Activated CD8-positive, alpha-beta T cell treated with anti-CD3 and anti-CD28 coated beads for 36 hours (primary cell): ENCODE measurements around the gene GSE1. TPM values are rescaled to one million over a fixed set of nuclear protein-coding genes. Genes with fewer than 3 reads are reported as not detected.

Experiments used
- ATAC-seq: fragments of 200-7000 bp; cut with Tn5 transposase; one replicate; pipeline ENCODE4 v1.10.0; 2021; ENCODE audit warnings: mild to moderate bottlenecking, moderate library complexity
- CTCF ChIA-PET: fragments of 350-600 bp; sonication (Branson Sonifier 250); formaldehyde crosslinking; loops from one replicate; lab custom pipeline; 2021; ENCODE audit warnings: antibody characterized with exemption; lab: Charles Lee
- POLR2A ChIA-PET: fragments of 350-600 bp; sonication (Branson Sonifier 250); formaldehyde crosslinking; loops from one replicate; lab custom pipeline; 2021; ENCODE audit warnings: antibody characterized with exemption; lab: Charles Lee
- DNase-seq: peaks from one replicate; pipeline ENCODE4 v3.0.0-alpha.2; 2020
- H3K27ac Mint-ChIP-seq: one replicate; pipeline ENCODE4 v1.8.0; 2021; ENCODE audit warnings: mild to moderate bottlenecking, mixed read lengths
- H3K27me3 Mint-ChIP-seq: one replicate; pipeline ENCODE4 v1.8.0; 2021; ENCODE audit warnings: mixed read lengths
- H3K36me3 Mint-ChIP-seq: one replicate; pipeline ENCODE4 v1.8.0; 2021; ENCODE audit warnings: low read depth, mixed read lengths
- H3K4me1 Mint-ChIP-seq: one replicate; pipeline ENCODE4 v1.8.0; 2021; ENCODE audit warnings: low read depth, mixed read lengths
- H3K4me3 Mint-ChIP-seq: one replicate; pipeline ENCODE4 v1.8.0; 2021; ENCODE audit warnings: mild to moderate bottlenecking, moderate library complexity, mixed read lengths
- H3K9me3 Mint-ChIP-seq: one replicate; pipeline ENCODE4 v1.8.0; 2021; ENCODE audit warnings: mixed read lengths
- intact Hi-C: fragments of 100-400 bp; cut with micrococcal nuclease; formaldehyde crosslinking; loops from one replicate; pipeline ENCODE4 v1.10.0; 2022
- total RNA-seq, 2 experiments: library from RNA; stranded (reverse); gene quantifications; one replicate each; pipeline ENCODE4 v1.2.3, GENCODE V29; 2021
- TF ChIP-seq, protein P1 (sequence below): fragments of 200-600 bp; IDR thresholded peaks from one replicate; pipeline ENCODE4 v1.8.0; 2022; ENCODE audit warnings: antibody characterized with exemption, mild to moderate bottlenecking

GSE1 gene
- total RNA-seq, 2 experiments from 2014 or later: 33.6 to 34.5 TPM

DNA sequence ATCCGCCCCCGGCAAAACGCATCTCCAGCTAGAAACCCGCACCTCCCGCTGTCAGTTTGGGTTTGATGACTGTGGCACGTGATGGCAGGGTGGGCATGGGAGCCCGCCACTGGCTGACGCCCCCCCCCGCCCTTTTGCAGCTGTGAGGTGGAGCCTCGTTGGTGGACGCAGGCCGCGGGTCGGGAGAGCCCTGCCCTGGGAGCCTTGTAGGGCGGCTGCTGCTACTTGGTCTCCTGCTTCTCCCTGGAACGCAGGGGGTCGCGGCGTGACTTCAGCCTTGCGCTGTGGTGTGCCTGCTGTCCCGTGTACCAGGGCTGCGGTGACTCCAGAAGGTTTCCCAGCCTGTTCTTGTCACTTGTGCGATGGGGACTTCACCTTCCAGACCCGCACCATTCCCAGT lies 28.2 kb downstream of the GSE1 start:
- ChIA-PET POLR2A (interaction anchor here (0.6 kb wide), 1 partner anchor 337 kb away, joined by 3 read pairs; no protein-coding TSS in a partner anchor), CTCF (no interaction called here)
- Mint-ChIP-seq H3K27me3 (no peaks in the 10 kb centered on the region), H3K36me3 (no peaks in the 10 kb centered on the region), H3K4me1 (peaks cover 14% of the 10 kb centered on the region), H3K4me3 (no peak overlapping the region), H3K9me3 (no peaks in the 10 kb centered on the region), H3K27ac (no peak overlapping the region)
- intact Hi-C loops: no loop called here
- TF ChIP-seq, protein P1, sequence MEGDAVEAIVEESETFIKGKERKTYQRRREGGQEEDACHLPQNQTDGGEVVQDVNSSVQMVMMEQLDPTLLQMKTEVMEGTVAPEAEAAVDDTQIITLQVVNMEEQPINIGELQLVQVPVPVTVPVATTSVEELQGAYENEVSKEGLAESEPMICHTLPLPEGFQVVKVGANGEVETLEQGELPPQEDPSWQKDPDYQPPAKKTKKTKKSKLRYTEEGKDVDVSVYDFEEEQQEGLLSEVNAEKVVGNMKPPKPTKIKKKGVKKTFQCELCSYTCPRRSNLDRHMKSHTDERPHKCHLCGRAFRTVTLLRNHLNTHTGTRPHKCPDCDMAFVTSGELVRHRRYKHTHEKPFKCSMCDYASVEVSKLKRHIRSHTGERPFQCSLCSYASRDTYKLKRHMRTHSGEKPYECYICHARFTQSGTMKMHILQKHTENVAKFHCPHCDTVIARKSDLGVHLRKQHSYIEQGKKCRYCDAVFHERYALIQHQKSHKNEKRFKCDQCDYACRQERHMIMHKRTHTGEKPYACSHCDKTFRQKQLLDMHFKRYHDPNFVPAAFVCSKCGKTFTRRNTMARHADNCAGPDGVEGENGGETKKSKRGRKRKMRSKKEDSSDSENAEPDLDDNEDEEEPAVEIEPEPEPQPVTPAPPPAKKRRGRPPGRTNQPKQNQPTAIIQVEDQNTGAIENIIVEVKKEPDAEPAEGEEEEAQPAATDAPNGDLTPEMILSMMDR: no peak
- no peak for ATAC-seq
- no peak for DNase-seq

DNA sequence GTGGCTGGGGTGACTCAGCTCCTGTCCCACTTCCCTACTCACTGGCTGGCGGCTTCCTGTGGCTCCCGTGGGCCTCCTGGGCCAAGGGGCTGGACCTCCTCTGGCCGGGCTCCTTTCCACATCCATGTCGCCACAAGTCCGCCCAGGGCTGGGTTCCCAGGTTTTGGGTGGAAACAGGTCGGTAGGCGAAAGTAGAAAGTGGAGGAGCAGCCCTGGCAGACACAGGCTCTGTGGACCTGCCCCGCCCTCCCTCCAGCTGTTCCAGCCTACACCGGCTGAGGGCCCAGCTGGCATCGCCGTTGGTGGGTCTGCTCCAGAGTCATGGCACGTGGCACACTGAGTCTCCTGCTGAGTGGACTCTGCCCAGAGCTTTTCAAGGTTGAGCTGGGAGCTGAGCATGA lies 28.7 kb downstream of the GSE1 start:
- intact Hi-C loops: no loop called here
- ChIA-PET CTCF (no interaction called here), POLR2A (interaction anchor here (0.6 kb wide), 1 partner anchor 336 kb away, joined by 3 read pairs; no protein-coding TSS in a partner anchor)
- TF ChIP-seq, protein P1: no peak
- peaks cover 14% of the 10 kb centered on the region for H3K4me1 Mint-ChIP-seq
- H3K27me3 Mint-ChIP-seq: no peaks in the 10 kb centered on the region
- ATAC-seq: no peak
- H3K4me3 Mint-ChIP-seq: no peak overlapping the region
- no peaks in the 10 kb centered on the region for H3K36me3 Mint-ChIP-seq
- DNase-seq: no peak
- H3K27ac Mint-ChIP-seq: no peak overlapping the region
- no peaks in the 10 kb centered on the region for H3K9me3 Mint-ChIP-seq

- ChIA-PET CTCF (interaction anchor here (1.3 kb wide), 1 partner anchor 27 kb away, joined by 7 read pairs; no protein-coding TSS in a partner anchor), POLR2A (no interaction called here)
- Mint-ChIP-seq H3K4me3 (no peak overlapping the region), H3K9me3 (no peaks in the 10 kb centered on the region), H3K4me1 (peaks cover 14% of the 10 kb centered on the region), H3K27me3 (no peaks in the 10 kb centered on the region), H3K36me3 (no peaks in the 10 kb centered on the region), H3K27ac (no peak overlapping the region)
- DNase-seq (no peak), ATAC-seq (no peak)
- intact Hi-C loops: no loop called here
- TF ChIP-seq, protein P1: no peak
Measured at GRCh38 chr16:85642762-85643358, 29.7 kb downstream of the GSE1 start.

DNA sequence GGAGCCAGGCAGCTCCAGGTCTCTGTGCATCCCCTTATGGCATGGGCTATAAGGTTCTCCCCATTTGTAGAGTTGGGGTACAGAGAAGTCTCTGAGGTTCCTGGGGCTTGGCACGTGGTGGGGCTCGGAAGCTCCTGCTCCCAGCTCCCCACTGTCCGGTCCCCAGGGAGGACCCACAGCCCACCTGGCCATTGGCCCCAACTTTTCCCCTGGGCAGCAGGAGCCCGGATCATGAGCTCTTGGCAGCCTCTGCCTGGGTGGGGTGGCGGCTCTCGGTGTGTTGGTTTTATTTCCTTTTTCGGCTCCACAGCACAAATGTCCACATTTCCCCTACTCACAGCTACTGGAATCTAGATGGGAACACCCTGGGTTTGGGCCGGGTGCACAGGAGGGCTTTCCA lies 30.5 kb downstream of the GSE1 start:
- POLR2A ChIA-PET: no interaction called here
- CTCF ChIA-PET: interaction anchor here (1.2 to 1.3 kb wide), 2 partner anchors 28 to 153 kb away, joined by 3 to 7 read pairs; no protein-coding TSS in a partner anchor
- intact Hi-C loops: no loop called here
- Mint-ChIP-seq H3K36me3 (no peaks in the 10 kb centered on the region), H3K9me3 (no peaks in the 10 kb centered on the region), H3K4me3 (no peak overlapping the region), H3K27me3 (no peaks in the 10 kb centered on the region), H3K4me1 (peaks cover 14% of the 10 kb centered on the region), H3K27ac (no peak overlapping the region)
- ATAC-seq (no peak), DNase-seq (no peak)
- TF ChIP-seq, protein P1: no peak

DNA sequence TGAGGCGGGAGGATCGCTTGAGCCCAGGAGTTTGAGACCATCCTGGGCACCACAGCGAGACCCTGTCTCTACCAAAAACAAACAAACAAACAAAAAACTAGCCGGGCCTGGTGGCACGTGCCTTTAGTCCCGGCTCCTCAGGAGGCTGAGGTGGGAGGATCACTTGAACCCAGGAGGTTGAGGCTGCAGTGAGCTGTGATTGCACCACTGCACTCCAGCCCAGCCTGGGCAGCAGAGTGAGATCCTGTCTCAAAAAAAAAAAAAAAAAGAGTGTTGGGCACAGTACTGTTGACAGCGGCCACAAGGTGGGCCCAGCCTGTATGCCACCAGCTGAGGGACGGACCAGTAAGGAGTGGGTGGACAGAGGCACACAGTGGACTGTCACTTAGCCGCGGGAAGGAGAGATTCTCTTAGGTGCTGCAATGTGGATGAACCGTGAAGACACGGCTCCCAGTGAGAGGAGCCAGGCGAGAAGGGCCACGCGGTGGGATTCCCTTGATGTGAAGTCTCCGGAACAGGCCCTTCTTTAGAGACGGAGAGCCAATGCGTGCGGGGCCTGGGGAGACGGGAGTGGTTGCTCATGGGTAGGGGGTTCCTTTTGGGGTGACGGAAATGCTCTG lies 31.1 kb downstream of the GSE1 start:
- ChIA-PET CTCF (interaction anchor here (1.2 to 1.3 kb wide), 2 partner anchors 28 to 153 kb away, joined by 3 to 7 read pairs; no protein-coding TSS in a partner anchor), POLR2A (no interaction called here)
- Mint-ChIP-seq H3K27me3 (no peaks in the 10 kb centered on the region), H3K27ac (no peak overlapping the region), H3K4me1 (peaks cover 19% of the 10 kb centered on the region), H3K9me3 (no peaks in the 10 kb centered on the region), H3K4me3 (no peak overlapping the region), H3K36me3 (no peaks in the 10 kb centered on the region)
- ATAC-seq (no peak), DNase-seq (no peak)
- TF ChIP-seq, protein P1: no peak
- intact Hi-C loops: no loop called here
